GM20000 (cell line): ENCODE results near the gene RUNX1.

Experiments used
- DNase-seq: peaks from one replicate; pipeline ENCODE4 v3.0.0; 2012; ENCODE audit warnings: low spot score
- CTCF ChIP-seq: IDR thresholded peaks from 2 replicates; pipeline ENCODE4 v1.5.1; 2012; ENCODE audit warnings: mild to moderate bottlenecking, control low read depth; ENCODE audit errors: extremely low read depth, missing control alignments

Gene RUNX1

DNA sequence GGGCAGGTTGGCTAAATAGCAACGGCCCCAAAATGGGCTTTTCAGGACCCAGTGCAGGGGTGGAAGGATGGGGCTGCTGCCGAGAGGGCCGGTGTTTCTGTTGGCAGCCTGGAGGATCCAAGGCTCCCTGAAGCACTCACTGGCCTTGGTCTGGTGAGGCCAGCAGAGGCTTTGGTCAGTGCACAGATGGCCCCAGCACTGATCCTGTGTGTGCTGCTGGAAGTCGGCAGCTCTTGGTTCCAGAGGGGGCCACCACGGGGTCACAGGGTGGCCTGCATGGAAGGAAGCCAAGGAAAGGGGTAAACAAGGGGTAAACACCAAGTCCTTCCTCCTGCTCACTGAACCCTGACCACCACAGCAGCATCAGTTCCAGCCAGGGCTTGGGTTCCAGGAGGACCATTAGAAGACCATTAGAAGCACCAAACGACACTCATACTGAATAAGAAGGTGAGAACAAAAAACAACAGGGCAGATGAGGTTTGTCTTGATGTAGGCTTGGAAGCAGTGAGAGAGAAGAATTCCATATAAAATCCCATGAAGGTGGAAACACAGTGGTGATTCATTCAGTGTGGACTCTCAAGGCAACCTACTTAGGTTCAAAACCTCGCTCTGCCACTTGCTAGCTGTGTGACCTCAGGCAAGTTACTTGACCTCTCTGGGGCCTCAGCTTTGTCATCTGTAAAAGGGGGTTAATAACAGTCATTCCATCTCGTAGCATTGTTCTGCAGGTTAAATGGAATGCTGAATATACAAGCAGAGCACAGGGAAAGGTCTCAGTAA lies 184.5 kb downstream of the RUNX1 start:
- DNase-seq: no peak
- no peak for TF ChIP-seq CTCF

DNA sequence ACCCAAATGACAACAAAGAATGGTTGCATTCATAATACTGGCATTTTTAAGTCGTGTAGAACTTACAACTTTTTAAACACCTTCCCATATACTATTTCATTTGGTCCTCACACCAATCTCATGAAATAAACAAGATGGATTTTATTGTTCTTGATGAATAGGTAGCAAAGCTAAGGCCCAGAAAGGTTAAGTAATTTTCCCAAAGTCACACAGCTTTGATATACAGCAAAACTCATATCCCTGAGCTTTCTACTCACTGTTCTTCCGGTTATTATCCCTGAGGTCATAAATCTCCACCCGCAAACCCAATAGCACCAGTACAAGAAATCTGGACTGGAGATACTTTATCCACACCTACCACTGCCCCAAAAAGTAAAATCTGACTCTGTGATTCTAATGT lies 186.2 kb downstream of the RUNX1 start:
- no peak for TF ChIP-seq CTCF
- no peak for DNase-seq

DNA sequence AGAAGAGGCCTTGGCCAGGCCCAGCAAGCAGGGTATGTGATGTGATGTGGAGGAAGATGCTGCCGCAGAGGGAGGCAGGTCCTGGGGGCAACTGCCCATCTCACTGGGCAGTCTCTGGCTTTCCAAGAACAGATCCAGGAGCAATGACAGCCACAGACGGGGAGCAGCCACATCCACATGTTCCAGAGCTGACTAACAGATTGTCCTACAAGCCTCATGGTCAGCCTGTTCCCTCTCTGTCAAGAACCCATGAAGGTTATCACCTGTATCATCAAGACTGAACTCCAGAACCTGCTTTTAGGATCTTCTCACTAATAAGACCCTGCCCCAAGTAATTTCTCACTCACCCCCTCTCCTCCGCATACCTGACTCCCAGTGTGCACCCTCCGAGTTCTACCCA lies 187.8 kb downstream of the RUNX1 start:
- no peak for DNase-seq
- TF ChIP-seq CTCF: no peak

- no peak for DNase-seq
- TF ChIP-seq CTCF: no peak
These were observed 189.0 kb downstream of the RUNX1 start for GRCh38 chr21:34859976-34860653.

- no peak for DNase-seq
- TF ChIP-seq CTCF: no peak
These were observed 190.5 kb downstream of the RUNX1 start for GRCh38 chr21:34858559-34858958.

- no peak for TF ChIP-seq CTCF
- no peak for DNase-seq
These were observed 191.2 kb downstream of the RUNX1 start for GRCh38 chr21:34857874-34858273.

DNA sequence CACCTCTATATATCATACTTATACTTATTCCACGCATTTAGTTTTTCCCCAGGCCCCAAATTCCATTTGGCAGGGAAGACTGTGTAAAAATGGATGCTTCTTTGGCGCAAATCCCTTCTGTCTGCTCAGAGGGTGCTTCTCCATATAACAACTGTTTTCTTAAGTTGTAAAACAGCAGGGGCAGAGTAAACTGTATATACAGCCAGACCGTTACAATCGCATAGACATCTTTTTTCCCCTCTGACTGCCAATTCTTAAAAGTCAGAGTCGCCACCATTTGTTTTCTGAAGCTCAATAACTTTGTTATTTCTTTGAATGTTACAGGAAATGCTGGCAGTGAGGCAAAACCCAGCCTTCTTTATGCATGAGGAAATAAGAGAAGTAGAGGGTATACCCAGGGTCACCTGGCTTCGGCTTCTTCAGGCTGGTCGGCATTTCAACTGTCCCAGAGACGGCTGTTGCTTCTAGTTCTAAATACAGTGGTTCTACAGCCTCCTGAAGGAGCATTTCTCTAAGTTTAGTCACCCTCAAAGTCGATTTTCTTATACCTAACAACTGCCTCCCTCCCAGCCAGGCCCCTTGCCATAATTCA lies 191.9 kb downstream of the RUNX1 start:
- no peak for TF ChIP-seq CTCF
- no peak for DNase-seq
